Left renal pelvis (tissue), 4 donors: ENCODE results near the gene DLGAP3. TPM values are rescaled to one million over a fixed set of nuclear protein-coding genes. Genes with fewer than 3 reads are reported as not detected.
"Not testable (repeated sequence)": the region's sequence is repeated elsewhere in the genome, so short reads cannot be mapped to it uniquely, and the experiment has no call there.

Experiments
- DNase-seq, 4 donors: peaks; one replicate each; pipeline ENCODE4 v3.0.0-alpha.2; 2013; ENCODE audit warnings: low read depth in 4 of 4, low spot score in 3 of 4
- polyA plus RNA-seq, 4 donors: library from polyadenylated mRNA; unstranded; fragments of 120-200 nt; gene quantifications; one replicate each; pipeline ENCODE4 v1.2.1, GENCODE V29; 2013; ENCODE audit not compliant: insufficient read length in 4 of 4

The DLGAP3 gene
- polyA plus RNA-seq, 4 donors, result 0.29 to 3.2 (median 1.8) TPM

DNA sequence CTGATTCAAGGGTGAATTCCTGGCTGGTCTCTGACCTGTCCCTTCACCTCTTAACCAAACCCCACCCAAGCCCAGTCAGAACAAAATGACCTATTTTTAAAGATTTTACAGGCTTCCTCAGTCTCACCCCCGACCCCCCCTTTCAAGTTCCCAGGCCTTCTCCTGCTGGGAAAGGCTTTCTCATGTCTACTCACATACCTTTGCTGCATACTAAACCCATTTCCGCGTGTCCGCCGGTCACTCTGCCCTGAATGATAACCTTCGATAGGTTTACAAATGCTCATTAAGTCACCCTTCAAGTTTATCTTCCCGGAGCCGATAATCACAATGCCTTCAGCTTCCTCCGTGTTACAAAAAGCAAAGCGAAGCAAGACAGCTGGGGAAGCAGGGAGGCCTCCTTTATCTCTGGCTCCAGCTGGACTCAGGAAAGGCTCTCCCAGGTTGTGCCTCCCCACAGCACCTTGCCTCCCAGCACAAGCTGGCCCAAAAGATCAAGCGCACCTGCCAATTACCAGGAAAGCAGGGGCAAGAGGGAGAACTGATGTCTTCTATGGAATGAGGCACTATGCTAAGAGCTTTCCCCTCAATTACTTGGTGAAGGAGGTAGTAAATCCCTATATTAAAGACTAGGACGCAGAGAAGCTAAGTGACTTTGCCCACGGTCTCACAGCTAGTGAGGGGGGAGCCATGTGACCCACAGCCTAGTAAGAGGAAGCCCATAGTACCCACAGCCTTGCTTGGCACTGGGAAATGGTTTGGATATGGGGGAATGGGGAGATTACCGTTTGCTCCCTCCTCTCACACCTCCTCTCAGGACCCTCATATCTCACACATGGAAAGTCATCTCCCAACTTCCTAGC lies 85.8 kb downstream of the DLGAP3 start:
- no peak for DNase-seq

DNA sequence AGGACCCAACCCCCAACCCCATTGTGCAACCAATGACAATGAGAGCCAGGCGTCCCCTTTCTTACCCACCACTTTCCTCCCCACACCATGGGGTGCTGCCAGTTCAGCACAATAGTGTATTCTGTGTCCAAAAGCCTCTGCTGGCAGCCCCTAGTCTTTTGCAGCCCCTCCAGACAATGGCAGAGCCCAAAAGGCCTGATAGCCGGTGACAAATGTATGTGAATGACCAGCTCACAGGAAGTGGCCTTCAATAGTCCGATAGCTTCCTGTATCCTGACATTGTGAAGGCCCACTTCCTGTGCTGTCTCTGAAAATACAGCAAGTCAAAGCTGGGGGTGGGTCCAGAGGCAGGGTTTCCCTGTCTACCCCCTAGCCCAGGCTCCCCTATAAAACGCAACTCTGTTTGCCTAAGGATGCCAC lies 86.5 kb downstream of the DLGAP3 start:
- no peak for DNase-seq

DNA sequence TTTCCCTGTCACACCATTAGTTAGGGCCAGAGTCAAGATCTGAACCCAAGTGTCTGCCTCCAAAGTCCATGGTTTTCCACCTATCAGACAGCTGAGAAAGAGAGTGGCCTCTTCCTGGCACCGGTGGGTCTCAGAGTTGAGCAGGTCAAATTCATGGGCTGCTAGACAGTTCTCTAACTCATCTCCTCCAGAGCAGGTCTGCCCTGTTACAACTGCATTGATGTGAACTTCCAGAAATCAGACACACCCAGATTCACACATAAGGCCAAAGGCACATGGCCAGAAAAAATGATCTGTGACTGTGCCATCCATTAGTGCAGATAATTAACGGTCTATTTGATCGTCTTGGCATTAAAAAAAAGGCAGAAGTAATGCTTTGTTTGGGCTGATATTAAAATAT lies 87.4 kb downstream of the DLGAP3 start:
- DNase-seq, result no peak

DNA sequence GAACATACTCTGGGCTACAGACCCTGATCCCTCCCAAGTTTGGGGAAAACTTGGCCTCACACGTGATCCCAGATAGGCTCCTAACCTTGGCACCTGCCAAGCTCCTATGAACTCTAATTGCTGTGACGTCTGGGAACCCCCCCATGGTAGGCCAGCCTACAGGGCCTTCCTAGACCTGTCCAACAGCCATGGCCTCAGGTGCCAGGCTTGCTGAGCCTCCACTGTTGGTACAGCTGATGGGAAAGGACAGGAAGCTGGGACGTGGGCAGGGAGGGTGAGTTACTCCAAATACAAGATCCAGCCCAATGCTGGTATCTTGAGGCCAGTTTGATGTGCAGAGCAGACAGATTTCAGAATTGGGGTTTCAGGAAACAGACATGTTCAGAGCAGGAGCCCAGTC lies 89.0 kb downstream of the DLGAP3 start:
- no peak for DNase-seq

DNA sequence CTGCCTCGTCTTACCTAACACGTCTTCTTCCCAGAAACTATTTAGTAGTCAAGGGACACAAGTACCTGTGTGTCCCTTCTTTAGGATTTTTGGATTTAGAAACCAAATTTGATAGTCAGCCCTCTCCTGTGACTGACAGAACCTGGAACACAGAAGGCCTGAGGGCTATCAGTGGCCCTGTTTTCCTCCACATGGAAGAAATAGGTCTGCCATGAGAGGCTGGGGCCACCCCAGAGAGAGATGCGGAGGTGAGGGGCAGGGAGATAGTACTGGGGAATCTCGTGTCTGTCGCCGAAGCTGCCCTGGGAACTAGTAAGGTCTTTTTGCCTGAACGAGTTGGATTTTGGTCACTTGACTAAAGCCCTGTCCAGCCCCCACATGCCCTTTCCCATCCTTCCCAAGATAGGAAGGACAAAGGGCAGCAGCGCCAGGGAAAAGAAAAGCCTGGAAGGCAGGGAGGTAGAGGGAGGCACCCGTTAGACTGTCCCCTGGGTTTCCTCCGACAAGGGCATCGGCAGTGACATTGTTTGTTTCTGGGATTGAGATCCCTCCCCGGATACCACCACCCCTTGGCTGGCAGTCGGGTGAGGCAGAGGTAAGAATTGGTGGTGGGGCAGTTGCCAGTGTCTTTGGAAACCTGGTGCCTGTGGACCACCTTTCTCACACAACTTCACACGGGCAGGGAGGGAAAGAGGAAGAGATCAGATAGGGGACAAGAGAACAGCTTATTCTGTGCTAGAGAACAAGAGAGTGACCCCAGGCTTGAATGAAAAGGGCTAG lies 89.7 kb downstream of the DLGAP3 start:
- no peak for DNase-seq

DNA sequence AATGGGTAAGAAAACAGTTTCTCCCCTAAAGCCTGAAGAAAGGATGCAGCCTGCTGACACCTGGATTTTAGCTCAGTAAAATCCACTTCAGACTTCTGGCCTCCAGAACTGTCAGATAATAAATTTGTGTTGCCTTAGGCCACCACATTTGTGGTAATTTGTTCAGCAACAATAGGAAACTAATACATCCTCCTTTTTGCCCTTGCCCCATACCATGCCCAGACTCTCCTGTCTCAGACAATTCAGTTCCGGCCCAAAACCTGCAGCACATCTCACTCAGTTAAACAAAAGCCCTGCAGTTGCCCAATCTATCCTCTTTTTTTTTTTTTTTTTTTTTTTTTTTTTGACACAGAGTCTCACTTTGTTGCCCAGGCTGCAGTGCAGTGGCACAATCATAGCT lies 95.7 kb downstream of the DLGAP3 start:
- no peak for DNase-seq

DNA sequence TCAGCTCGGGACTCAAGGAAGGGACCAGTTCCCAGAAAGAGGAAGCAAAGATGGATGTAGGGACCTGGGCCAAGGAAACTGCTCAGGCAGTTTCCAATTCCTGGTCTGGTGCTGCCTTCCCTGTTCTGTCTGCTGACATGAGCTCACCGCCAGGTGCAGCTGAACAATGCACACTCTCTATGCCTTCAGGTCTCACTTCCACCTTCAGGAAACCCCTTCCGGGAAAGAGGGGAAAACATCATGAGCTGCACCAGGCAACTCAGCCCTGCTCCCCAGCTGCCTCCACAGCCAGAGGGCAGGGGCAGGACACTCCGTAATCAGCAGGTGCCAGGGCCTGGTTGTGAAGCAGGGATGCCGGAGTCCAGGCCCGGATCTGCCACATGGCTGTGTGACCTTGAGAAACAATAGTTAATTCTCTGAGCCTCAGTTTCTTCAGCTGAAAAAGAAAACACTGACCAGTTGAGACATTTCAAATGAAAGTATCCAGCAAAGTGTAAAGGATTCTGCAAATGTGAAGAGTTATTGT lies 97.7 kb downstream of the DLGAP3 start:
- DNase-seq, result no peak

DNA sequence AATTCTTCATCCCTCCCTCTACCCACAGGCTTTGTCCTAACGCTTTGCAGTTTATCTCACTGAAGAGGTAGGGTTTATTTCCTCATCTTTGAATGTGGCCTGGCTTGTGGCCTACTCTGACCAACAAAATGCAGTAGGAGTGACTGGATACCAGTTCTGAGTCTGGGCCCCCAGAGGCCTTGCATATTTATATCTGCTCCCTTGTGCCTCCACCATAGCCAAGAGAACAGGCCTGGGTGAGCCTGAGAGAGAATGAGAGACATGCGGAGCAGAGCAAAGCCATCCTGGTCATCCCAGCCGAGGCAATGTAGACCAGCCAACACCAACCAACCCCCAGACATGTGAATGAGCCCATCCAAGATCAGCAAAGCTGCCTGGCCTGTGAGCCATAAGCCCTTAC lies 100.2 kb downstream of the DLGAP3 start:
- DNase-seq, result no peak

DNA sequence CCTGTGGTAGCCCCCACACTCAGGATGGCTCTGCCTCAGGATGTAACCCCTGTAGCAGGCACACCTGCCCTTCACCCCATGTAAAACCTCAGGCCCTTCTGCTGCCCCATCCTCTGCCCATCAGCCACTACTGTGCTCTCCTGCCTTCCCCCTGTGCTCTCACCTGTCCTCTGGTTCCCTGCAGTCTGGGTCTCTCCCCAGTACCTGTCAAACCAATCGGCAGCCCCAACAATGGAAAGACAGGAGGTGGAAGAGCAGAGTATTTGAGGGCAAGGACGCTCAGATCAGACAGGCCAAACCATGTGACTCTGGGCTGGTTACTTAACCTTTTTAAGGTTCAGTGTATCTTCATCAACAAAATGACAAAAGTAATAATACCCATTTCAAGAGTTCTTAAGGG lies 100.8 kb downstream of the DLGAP3 start:
- no peak for DNase-seq

DNA sequence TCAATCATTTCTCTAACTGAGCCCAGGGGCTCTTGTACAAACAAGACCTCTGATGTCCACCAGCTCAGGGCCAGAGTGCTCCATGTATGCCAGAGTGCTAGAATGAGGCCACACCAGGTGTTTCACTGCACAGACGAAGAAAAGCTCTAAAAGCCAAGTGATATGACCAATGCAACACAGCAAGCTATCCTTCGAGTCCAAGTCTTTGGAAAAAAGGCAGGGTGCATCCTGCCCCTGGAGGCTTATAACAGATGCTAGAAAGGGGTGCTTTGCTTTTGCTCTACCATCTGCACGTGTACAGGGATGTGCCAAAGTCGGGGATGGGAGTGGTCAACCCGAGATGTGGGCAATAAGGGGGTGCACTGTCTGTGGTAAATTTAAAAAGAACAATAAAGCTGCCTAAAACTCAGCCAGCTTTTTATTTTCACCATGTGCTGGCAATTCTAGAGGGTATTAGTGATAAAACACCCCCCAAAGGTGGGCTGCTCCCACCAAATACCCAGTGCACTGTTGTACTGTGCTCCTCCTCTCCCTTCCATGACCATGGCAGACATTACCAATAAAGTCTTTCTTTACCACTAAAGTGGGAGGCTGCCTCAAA lies 102.0 kb downstream of the DLGAP3 start:
- no peak for DNase-seq

DNA sequence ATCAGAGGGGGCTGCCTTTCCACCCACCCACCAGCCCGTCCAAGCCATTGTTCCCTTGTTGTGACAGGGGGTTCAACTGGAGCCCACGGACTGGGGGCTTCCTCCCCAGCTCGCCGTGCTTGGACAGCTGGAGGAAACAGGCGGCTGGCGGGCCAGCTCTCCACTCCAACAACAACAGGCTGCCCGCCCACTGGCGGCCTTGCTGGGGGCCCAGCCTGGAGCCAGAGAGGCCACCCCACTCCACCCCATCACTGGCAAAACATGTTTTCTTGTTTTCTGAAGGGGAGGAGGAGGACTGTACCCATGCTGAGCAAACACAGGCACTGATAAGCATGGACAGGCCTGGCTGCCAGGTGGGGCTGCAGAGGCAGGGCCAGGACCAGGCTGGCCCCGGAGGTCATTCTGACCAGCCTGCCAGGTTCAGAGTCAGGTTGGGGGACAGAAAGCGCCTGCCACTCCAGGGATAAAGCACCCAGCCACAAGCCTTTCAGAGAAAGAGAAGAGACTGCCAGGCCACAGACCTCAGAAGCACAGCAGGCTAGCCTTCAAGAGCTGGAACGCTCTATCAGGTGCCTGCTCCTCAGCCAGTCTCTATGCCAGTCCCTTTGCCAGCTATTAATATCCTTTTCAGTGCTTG lies 103.9 kb downstream of the DLGAP3 start:
- DNase-seq, result no peak

DNA sequence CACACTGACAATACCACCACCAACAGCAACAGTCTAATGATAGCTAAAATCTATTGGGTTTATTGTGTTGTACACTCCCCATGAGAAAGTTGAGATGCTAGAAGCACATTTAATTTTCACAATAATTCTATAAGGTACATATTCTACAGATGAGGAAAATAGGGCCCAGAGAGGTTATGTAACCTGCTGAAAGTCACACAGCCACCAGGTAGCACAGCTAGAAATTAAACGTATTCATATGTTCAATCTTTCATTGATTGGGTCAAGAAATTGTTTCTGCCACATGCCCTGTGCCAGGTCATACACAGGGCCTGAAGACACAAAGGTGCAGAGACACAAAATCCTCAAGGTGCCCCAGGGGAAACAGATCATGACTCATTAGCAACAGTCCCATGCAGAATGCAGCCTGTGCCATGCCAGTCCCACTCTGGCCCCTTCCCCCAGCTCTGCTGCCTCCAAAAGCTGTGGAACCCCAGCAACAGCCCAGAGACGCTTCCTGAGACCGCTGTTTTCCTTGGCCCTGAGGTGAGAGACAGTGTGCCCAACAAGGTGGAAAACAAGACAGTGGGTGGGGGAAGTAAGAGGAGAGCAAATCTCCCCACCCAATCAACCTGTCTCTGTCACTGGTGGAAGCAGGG lies 104.5 kb downstream of the DLGAP3 start:
- DNase-seq, result no peak

DNA sequence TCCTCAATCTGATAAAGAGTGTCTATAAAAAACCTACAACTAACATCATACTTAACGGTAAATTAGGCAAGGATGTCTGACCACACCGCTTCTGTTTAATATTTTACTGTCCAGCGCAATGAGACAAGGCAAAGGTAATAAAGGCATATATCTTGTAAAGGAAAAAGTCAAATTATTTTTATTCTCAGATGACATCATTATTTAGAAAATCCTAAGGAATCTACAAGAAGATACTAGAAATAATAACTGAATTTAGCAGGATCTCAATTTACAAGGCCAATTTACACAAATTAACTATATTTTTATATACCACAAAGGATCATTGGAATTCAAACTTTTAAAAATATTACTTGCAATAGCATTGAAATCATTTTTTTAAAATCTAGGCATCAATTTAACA lies 107.2 kb downstream of the DLGAP3 start:
- no peak for DNase-seq

DNA sequence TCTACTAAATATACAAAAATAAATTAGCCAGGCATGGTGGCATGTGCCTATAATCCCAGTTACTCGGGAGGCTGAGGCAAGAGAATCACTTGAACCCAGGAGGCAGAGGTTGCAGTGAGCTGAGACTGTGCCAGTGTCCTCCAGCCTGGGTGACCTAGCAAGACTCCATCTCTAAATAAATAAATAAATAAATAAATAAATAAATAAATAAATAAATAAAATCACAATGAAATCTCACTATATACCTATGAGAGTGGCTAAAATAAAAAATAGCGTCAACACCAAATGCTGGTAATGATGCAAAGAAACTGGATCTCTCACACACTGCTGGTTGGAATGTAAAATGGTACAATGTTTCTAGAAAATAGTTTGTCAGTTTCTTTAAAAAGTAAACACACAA lies 110.6 kb downstream of the DLGAP3 start:
- not testable (repeated sequence) for DNase-seq

DNA sequence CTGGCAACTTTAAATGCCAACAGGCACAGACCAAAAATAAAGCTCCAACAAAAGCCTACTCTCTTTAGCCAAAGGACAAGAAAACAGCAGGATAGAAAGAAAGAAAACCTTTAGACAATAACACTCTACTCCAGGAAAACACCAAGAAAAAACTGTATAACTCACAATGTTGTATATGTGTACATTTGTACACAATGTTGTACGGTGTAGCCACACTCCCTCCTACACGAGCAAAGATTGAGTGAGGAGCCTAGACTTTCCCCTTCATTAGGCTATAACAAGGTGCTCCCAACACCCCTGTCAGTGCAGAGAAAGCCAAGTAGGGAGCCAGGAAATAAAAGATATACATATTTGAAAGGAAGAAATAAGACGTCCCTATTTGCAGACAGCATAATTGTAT lies 112.7 kb downstream of the DLGAP3 start:
- no peak for DNase-seq

DNA sequence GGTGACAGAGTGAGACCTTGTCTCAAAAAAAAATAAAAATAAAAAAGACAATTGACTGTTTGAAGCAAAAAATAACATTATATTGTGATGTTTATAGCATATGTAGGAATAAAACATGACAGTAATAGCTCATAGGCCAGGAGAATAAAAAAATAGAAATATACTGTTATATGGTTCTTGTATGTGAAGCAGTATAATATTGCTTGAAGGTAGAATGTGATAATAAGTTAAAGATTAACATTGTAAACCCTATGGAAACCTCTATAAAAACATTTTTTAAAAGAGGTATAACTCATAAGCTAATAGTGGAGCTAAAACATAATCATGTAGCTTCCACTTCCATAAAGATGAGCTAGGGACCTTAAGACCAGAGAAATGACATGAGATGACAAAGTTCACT lies 113.1 kb downstream of the DLGAP3 start:
- DNase-seq, result no peak
